ENCODE data around the gene AGAP1.

- TF ChIP-seq CTCF (conservative IDR thresholded peaks at IDR 0.05; ENCODE audit: low read length) (no peak), EZH2phosphoT487 (IDR thresholded peaks at IDR 0.05; ENCODE audit: borderline replicate concordance, low read depth, low read length) (no peak)
Measured at GRCh38 chr2:235618039-235618438, 124.2 kb downstream of the AGAP1 start.

Data from OCI-LY7 (cell line).